Activated B cell treated with CpG ODN at 0.5 μM for 24 hours (primary cell): Measurements from ENCODE around the gene ID2. TPM values are rescaled to one million over a fixed set of nuclear protein-coding genes. Genes with fewer than 3 reads are reported as not detected.

ENCODE experiments used
- ATAC-seq: fragments of 200-7000 bp; cut with Tn5 transposase; one replicate; pipeline ENCODE4 v1.10.0; 2021; ENCODE audit warnings: low read depth, mild to moderate bottlenecking, moderate library complexity
- CTCF ChIA-PET: fragments of 350-600 bp; sonication (Branson Sonifier 250); formaldehyde crosslinking; loops from one replicate; lab custom pipeline; 2021; ENCODE audit warnings: antibody characterized with exemption; lab: Charles Lee
- POLR2A ChIA-PET: fragments of 350-600 bp; sonication (Branson Sonifier 250); formaldehyde crosslinking; loops from one replicate; lab custom pipeline; 2021; ENCODE audit warnings: antibody characterized with exemption; lab: Charles Lee
- DNase-seq: peaks from one replicate; pipeline ENCODE4 v3.0.0; 2022
- H3K27ac Mint-ChIP-seq: one replicate; pipeline ENCODE4 v1.8.0; 2020; ENCODE audit warnings: mixed read lengths
- H3K27me3 Mint-ChIP-seq: one replicate; pipeline ENCODE4 v1.8.0; 2021; ENCODE audit warnings: mixed read lengths
- H3K36me3 Mint-ChIP-seq: one replicate; pipeline ENCODE4 v1.8.0; 2021; ENCODE audit warnings: low read depth, mixed read lengths
- H3K4me1 Mint-ChIP-seq: one replicate; pipeline ENCODE4 v1.8.0; 2021; ENCODE audit warnings: mixed read lengths
- H3K4me3 Mint-ChIP-seq: one replicate; pipeline ENCODE4 v1.8.0; 2020; ENCODE audit warnings: mild to moderate bottlenecking, mixed read lengths
- H3K9me3 Mint-ChIP-seq: one replicate; pipeline ENCODE4 v1.8.0; 2020; ENCODE audit warnings: mixed read lengths
- intact Hi-C: fragments of 100-400 bp; cut with micrococcal nuclease; formaldehyde crosslinking; loops from one replicate; pipeline ENCODE4 v1.15.1; 2024
- total RNA-seq: library from RNA; stranded (reverse); gene quantifications from 2 replicates; pipeline ENCODE4 v1.2.3, GENCODE V29; 2022
- TF ChIP-seq, protein P1 (sequence below): fragments of 200-600 bp; IDR thresholded peaks from one replicate; pipeline ENCODE4 v1.8.0; 2022; ENCODE audit warnings: antibody characterized with exemption, mild to moderate bottlenecking

Gene ID2
- total RNA-seq, 1 donor from 2014 or later, result 8.1 TPM

- no peak overlapping the region for H3K27ac Mint-ChIP-seq
Measured at GRCh38 chr2:8714283-8714682, 32.4 kb downstream of the ID2 start.

GRCh38 chr2:8714971-8715370 lies 33.1 kb downstream of the ID2 start:
- TF ChIP-seq, protein P1, sequence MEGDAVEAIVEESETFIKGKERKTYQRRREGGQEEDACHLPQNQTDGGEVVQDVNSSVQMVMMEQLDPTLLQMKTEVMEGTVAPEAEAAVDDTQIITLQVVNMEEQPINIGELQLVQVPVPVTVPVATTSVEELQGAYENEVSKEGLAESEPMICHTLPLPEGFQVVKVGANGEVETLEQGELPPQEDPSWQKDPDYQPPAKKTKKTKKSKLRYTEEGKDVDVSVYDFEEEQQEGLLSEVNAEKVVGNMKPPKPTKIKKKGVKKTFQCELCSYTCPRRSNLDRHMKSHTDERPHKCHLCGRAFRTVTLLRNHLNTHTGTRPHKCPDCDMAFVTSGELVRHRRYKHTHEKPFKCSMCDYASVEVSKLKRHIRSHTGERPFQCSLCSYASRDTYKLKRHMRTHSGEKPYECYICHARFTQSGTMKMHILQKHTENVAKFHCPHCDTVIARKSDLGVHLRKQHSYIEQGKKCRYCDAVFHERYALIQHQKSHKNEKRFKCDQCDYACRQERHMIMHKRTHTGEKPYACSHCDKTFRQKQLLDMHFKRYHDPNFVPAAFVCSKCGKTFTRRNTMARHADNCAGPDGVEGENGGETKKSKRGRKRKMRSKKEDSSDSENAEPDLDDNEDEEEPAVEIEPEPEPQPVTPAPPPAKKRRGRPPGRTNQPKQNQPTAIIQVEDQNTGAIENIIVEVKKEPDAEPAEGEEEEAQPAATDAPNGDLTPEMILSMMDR, result no peak
- POLR2A ChIA-PET, result no interaction called here
- H3K27me3 Mint-ChIP-seq, result peaks cover 9% of the 10 kb centered on the region
- no peak overlapping the region for H3K4me3 Mint-ChIP-seq
- no peak overlapping the region for H3K27ac Mint-ChIP-seq
- ATAC-seq, result no peak
- no peaks in the 10 kb centered on the region for H3K36me3 Mint-ChIP-seq
- CTCF ChIA-PET, result no interaction called here
- H3K4me1 Mint-ChIP-seq, result no peaks in the 10 kb centered on the region
- peaks cover 6% of the 10 kb centered on the region for H3K9me3 Mint-ChIP-seq
- intact Hi-C loops, result no loop called here
- no peak for DNase-seq

More at GRCh38 chr2:8714283-8714682, 32.4 kb downstream of the ID2 start:
- DNase-seq (no peak), ATAC-seq (no peak)
- ChIA-PET CTCF (no interaction called here), POLR2A (no interaction called here)
- TF ChIP-seq, protein P1, result no peak
- Mint-ChIP-seq H3K4me3 (no peak overlapping the region), H3K9me3 (peaks cover 6% of the 10 kb centered on the region), H3K4me1 (no peaks in the 10 kb centered on the region), H3K27me3 (peaks cover 12% of the 10 kb centered on the region), H3K36me3 (no peaks in the 10 kb centered on the region)
- intact Hi-C loops, result no loop called here

DNA sequence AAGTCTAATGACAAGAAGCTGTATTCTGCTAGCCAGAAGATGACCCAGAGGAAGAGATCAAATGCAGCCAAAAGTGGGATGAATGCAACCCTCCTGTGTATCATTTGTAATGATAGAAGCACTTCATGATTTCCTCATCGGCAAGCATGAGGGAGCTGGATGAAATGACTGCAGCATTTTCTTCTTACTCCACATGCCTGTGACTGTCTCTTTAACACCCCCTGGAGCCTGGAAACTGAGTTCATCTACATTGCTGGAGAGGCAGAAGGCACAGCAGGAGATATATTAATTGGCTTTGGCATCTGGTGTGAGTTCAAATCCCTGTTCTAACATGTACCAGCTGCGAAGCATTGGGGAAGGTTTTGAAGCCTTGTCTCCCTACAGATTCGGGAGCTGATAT lies 37.7 kb downstream of the ID2 start:
- Mint-ChIP-seq H3K27me3 (peaks cover 2% of the 10 kb centered on the region), H3K4me3 (no peak overlapping the region), H3K36me3 (no peaks in the 10 kb centered on the region), H3K9me3 (peaks cover 6% of the 10 kb centered on the region), H3K4me1 (no peaks in the 10 kb centered on the region), H3K27ac (no peak overlapping the region)
- TF ChIP-seq, protein P1, result no peak
- intact Hi-C loops, result no loop called here
- ChIA-PET CTCF (no interaction called here), POLR2A (no interaction called here)
- DNase-seq, result no peak
- no peak for ATAC-seq

DNA sequence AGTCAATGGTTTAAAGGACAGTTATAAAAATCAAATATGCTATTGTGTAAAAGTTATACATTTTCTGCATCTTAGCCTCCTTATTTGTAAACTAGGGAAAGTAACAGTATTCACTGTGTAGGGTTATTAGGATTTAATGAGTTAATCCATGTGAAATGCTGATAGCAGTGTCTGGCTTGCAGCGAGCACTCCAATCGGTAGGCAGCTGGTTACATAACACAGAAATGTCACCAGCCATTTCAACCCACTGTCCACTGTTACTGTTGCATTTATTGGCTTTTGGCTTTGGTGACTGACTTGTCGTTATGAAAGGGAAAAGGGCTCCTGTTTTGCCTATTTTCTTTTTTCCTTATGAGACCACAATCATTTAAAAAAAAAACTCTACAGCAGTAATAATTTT lies 38.9 kb downstream of the ID2 start:
- ChIA-PET POLR2A (no interaction called here), CTCF (no interaction called here)
- H3K4me3 Mint-ChIP-seq, result no peak overlapping the region
- no peak for ATAC-seq
- intact Hi-C loops, result no loop called here
- TF ChIP-seq, protein P1, result no peak
- H3K27ac Mint-ChIP-seq, result no peak overlapping the region
- H3K27me3 Mint-ChIP-seq, result peaks cover 2% of the 10 kb centered on the region
- H3K9me3 Mint-ChIP-seq, result peaks cover 4% of the 10 kb centered on the region
- no peaks in the 10 kb centered on the region for H3K36me3 Mint-ChIP-seq
- no peaks in the 10 kb centered on the region for H3K4me1 Mint-ChIP-seq
- DNase-seq, result no peak

GRCh38 chr2:8721410-8721809 lies 39.6 kb downstream of the ID2 start:
- intact Hi-C loops, result no loop called here
- Mint-ChIP-seq H3K4me3 (no peak overlapping the region), H3K27me3 (no peaks in the 10 kb centered on the region), H3K4me1 (no peaks in the 10 kb centered on the region), H3K27ac (no peak overlapping the region), H3K36me3 (peaks cover 3% of the 10 kb centered on the region), H3K9me3 (no peaks in the 10 kb centered on the region)
- CTCF ChIA-PET, result no interaction called here
- DNase-seq (no peak), ATAC-seq (no peak)
- POLR2A ChIA-PET, result no interaction called here
- TF ChIP-seq, protein P1, result no peak
